ENCODE measurements around the gene LINGO1. TPM values are rescaled to one million over a fixed set of nuclear protein-coding genes. Genes with fewer than 3 reads are reported as not detected.

Gene LINGO1
- total and polyA plus RNA-seq, 2 donors (not counting 3 experiments of a cell fraction or from before 2014, with no cell fraction given) = 0.15 to 0.33 TPM

GRCh38 chr15:77669896-77670295, 37.2 kb upstream of the LINGO1 start:
- H3K4me2 ChIP-seq (ENCODE audit: insufficient read depth, low read length) = no peak overlapping the region
- intact Hi-C loops (cut with micrococcal nuclease) = loop anchor here (10.0 kb wide), 1 partner anchor 205 kb away; no protein-coding TSS in a partner anchor
- no peaks in the 10 kb centered on the region for H4K20me1 ChIP-seq (replicated peaks; ENCODE audit: control insufficient read depth, extremely low read depth, insufficient read depth, low read length)
- H3K27ac ChIP-seq (ENCODE audit: insufficient read depth, low read depth, low read length) = no peak overlapping the region
- H3K4me1 ChIP-seq (ENCODE audit: control insufficient read depth, extremely low read depth, insufficient read depth, low read length) = no peaks in the 10 kb centered on the region
- H3K4me3 ChIP-seq (replicated peaks in 1 of 3; ENCODE audit: insufficient read depth in 1 of 3, low read depth in 1 of 3, low read length in 3 of 3) = no peak overlapping the region
- H3K9me3 ChIP-seq (replicated peaks; ENCODE audit: control insufficient read depth, insufficient read depth, low read length) = no peaks in the 10 kb centered on the region
- H2AFZ ChIP-seq (ENCODE audit: low read depth, low read length) = no peak overlapping the region
- no peaks in the 10 kb centered on the region for H3K9me1 ChIP-seq (replicated peaks; ENCODE audit: control insufficient read depth, extremely low read depth, insufficient read depth, low read length)
- no peaks in the 10 kb centered on the region for H3K79me2 ChIP-seq (ENCODE audit: control insufficient read depth, insufficient read depth, low read length)
- no TSS peak for BruUV-seq (replicated peaks)
- H3K9ac ChIP-seq (replicated peaks; ENCODE audit: extremely low read depth, insufficient read depth, low read length) = no peak overlapping the region
- dilution Hi-C loops (cut with MboI; ENCODE audit: extremely low pct_ligation_motif_present, low sequenced_read_pairs) = no loop called here
- DNase-seq (ENCODE audit: low read depth, low spot score) (no peak), FAIRE-seq (no peak)
- peaks cover 3 to 7% of the 10 kb centered on the region in 2 experiments for H3K27me3 ChIP-seq (ENCODE audit: control insufficient read depth in 2 of 2, insufficient read depth in 2 of 2, low read length in 2 of 2)
- ChIA-PET CTCF (no interaction called here), POLR2A (no interaction called here)
- H3K36me3 ChIP-seq (ENCODE audit: control insufficient read depth in 2 of 2, extremely low read depth in 1 of 2, insufficient read depth in 2 of 2, low read length in 2 of 2) = no peaks in the 10 kb centered on the region
- no peak for TF ChIP-seq POLR2A (IDR thresholded peaks at IDR 0.05; ENCODE audit: low read depth, low read length)
- no peak for TF ChIP-seq EZH2 (IDR thresholded peaks at IDR 0.05; ENCODE audit: borderline replicate concordance, low read depth, low read length, severe bottlenecking)
- TF ChIP-seq POLR2AphosphoS5 (IDR thresholded peaks at IDR 0.05; ENCODE audit: insufficient read depth, low read depth, low read length) = no peak
- no peak for TF ChIP-seq CTCF (IDR thresholded peaks at IDR 0.05; ENCODE audit: extremely low read depth in 1 of 2, insufficient read depth in 1 of 2, low read depth in 1 of 2, low read length in 2 of 2)
- TF ChIP-seq MAX (IDR thresholded peaks at IDR 0.05; ENCODE audit: insufficient read depth, insufficient read length) = no peak
- no peak for TF ChIP-seq MYC (IDR thresholded peaks at IDR 0.05; ENCODE audit: low read depth, low read length)

All from endothelial cell of umbilical vein (primary cell).